Measurements from ENCODE around the gene PIN4. TPM values are rescaled to one million over a fixed set of nuclear protein-coding genes. Genes with fewer than 3 reads are reported as not detected.

The PIN4 gene
- polyA plus RNA-seq, 1 donor from 2014 or later: 49.3 TPM

- Histone ChIP-seq H2AFZ (ENCODE audit: low read depth, low read length) (no peak overlapping the region), H3K36me3 (ENCODE audit: insufficient read depth, low read length) (no peaks in the 10 kb centered on the region), H4K20me1 (ENCODE audit: insufficient read depth) (no peaks in the 10 kb centered on the region), H3K9me3 (ENCODE audit: low read length) (no peaks in the 10 kb centered on the region), H3K27ac (ENCODE audit: low read length) (no peak overlapping the region), H3K9ac (ENCODE audit: low read length) (no peak overlapping the region), H3K4me2 (ENCODE audit: low read length) (no peak overlapping the region), H3F3A (ENCODE audit: insufficient read depth, low read length, poor library complexity, severe bottlenecking) (no peaks in the 10 kb centered on the region), H3K4me3 (ENCODE audit: low read length) (no peak overlapping the region), H3K27me3 (ENCODE audit: insufficient read depth, low read depth, low read length) (no peaks in the 10 kb centered on the region), H3K79me2 (replicated peaks; ENCODE audit: insufficient read depth, low read length) (no peaks in the 10 kb centered on the region), H3K9me2 (ENCODE audit: insufficient read depth, low read length) (no peaks in the 10 kb centered on the region)
- TF ChIP-seq CTCF (IDR thresholded peaks at IDR 0.05; ENCODE audit: poor library complexity, severe bottlenecking) (no peak), EZH2 (IDR thresholded peaks at IDR 0.05; ENCODE audit: borderline replicate concordance, insufficient read depth, low read length, poor library complexity, severe bottlenecking) (no peak), MXI1 (conservative IDR thresholded peaks at IDR 0.05; ENCODE audit: poor library complexity, severe bottlenecking) (no peak), POLR2AphosphoS5 (IDR thresholded peaks at IDR 0.05) (no peak), RAD21 (conservative IDR thresholded peaks at IDR 0.05) (no peak), EP300 (conservative IDR thresholded peaks at IDR 0.05; ENCODE audit: poor library complexity, severe bottlenecking) (no peak), TAF1 (IDR thresholded peaks at IDR 0.05; ENCODE audit: low read depth) (no peak)
- TF ChIP-seq, protein P1, sequence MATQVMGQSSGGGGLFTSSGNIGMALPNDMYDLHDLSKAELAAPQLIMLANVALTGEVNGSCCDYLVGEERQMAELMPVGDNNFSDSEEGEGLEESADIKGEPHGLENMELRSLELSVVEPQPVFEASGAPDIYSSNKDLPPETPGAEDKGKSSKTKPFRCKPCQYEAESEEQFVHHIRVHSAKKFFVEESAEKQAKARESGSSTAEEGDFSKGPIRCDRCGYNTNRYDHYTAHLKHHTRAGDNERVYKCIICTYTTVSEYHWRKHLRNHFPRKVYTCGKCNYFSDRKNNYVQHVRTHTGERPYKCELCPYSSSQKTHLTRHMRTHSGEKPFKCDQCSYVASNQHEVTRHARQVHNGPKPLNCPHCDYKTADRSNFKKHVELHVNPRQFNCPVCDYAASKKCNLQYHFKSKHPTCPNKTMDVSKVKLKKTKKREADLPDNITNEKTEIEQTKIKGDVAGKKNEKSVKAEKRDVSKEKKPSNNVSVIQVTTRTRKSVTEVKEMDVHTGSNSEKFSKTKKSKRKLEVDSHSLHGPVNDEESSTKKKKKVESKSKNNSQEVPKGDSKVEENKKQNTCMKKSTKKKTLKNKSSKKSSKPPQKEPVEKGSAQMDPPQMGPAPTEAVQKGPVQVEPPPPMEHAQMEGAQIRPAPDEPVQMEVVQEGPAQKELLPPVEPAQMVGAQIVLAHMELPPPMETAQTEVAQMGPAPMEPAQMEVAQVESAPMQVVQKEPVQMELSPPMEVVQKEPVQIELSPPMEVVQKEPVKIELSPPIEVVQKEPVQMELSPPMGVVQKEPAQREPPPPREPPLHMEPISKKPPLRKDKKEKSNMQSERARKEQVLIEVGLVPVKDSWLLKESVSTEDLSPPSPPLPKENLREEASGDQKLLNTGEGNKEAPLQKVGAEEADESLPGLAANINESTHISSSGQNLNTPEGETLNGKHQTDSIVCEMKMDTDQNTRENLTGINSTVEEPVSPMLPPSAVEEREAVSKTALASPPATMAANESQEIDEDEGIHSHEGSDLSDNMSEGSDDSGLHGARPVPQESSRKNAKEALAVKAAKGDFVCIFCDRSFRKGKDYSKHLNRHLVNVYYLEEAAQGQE (IDR thresholded peaks at IDR 0.05; ENCODE audit: borderline replicate concordance): no peak
Observed at GRCh38 chrX:72207366-72207765, 25.8 kb downstream of the PIN4 start.

- no peaks in the 10 kb centered on the region for H3F3A ChIP-seq (ENCODE audit: insufficient read depth, low read length, poor library complexity, severe bottlenecking)
- no peaks in the 10 kb centered on the region for H3K36me3 ChIP-seq (ENCODE audit: insufficient read depth, low read length)
- no peaks in the 10 kb centered on the region for H3K27me3 ChIP-seq (ENCODE audit: insufficient read depth, low read depth, low read length)
- H3K4me2 ChIP-seq (ENCODE audit: low read length): no peak overlapping the region
- no peaks in the 10 kb centered on the region for H3K79me2 ChIP-seq (replicated peaks; ENCODE audit: insufficient read depth, low read length)
- TF ChIP-seq SMC3 (conservative IDR thresholded peaks at IDR 0.05; ENCODE audit: poor library complexity): no peak
- TF ChIP-seq, protein P1 (IDR thresholded peaks at IDR 0.05; ENCODE audit: borderline replicate concordance): no peak
- no peak for TF ChIP-seq EP300 (conservative IDR thresholded peaks at IDR 0.05; ENCODE audit: poor library complexity, severe bottlenecking)
- no peak for TF ChIP-seq TAF1 (IDR thresholded peaks at IDR 0.05; ENCODE audit: low read depth)
- no peak for TF ChIP-seq EZH2 (IDR thresholded peaks at IDR 0.05; ENCODE audit: borderline replicate concordance, insufficient read depth, low read length, poor library complexity, severe bottlenecking)
- TF ChIP-seq POLR2AphosphoS5 (IDR thresholded peaks at IDR 0.05): no peak
- TF ChIP-seq MXI1 (conservative IDR thresholded peaks at IDR 0.05; ENCODE audit: poor library complexity, severe bottlenecking): no peak
- no peak for TF ChIP-seq RAD21 (conservative IDR thresholded peaks at IDR 0.05)
- TF ChIP-seq CTCF (IDR thresholded peaks at IDR 0.05; ENCODE audit: poor library complexity, severe bottlenecking): no peak
- no peak overlapping the region for H3K27ac ChIP-seq (ENCODE audit: low read length)
- no peaks in the 10 kb centered on the region for H4K20me1 ChIP-seq (ENCODE audit: insufficient read depth)
- H2AFZ ChIP-seq (ENCODE audit: low read depth, low read length): no peak overlapping the region
- H3K9me2 ChIP-seq (ENCODE audit: insufficient read depth, low read length): no peaks in the 10 kb centered on the region
- H3K4me3 ChIP-seq (ENCODE audit: low read length): no peak overlapping the region
- H3K9me3 ChIP-seq (ENCODE audit: low read length): no peaks in the 10 kb centered on the region
- H3K9ac ChIP-seq (ENCODE audit: low read length): no peak overlapping the region
Observed at GRCh38 chrX:72208126-72208800, 26.7 kb downstream of the PIN4 start.
